ENCODE data around the gene SLCO3A1.

SLCO3A1 gene

GRCh38 chr15:92118162-92118935, 264.8 kb downstream of the SLCO3A1 start:
- ATAC-seq (ENCODE audit: insufficient read depth, low read depth), result no peak
- no peak overlapping the region for H3K27ac ChIP-seq (ENCODE audit: low read length)
- no peaks in the 10 kb centered on the region for H3K9me3 ChIP-seq (ENCODE audit: insufficient read depth, low read length, severe bottlenecking)
- no peaks in the 10 kb centered on the region for H3K79me2 ChIP-seq (ENCODE audit: insufficient read depth, low read length)
- no peak overlapping the region for H3K4me3 ChIP-seq (ENCODE audit: low read depth in 1 of 2, low read length in 2 of 2)
- H2AFZ ChIP-seq (ENCODE audit: low read depth, low read length), result no peak overlapping the region
- no peak overlapping the region for H3K4me2 ChIP-seq (ENCODE audit: insufficient read depth, low read length)
- TF ChIP-seq EZH2 (IDR thresholded peaks at IDR 0.05; ENCODE audit: borderline replicate concordance, low read depth, low read length, severe bottlenecking) (no peak), CTCF (IDR thresholded peaks at IDR 0.05; ENCODE audit: borderline replicate concordance, extremely low read depth, low read length, poor library complexity, severe bottlenecking) (no peak)
- no peaks in the 10 kb centered on the region for H3K36me3 ChIP-seq (ENCODE audit: insufficient read depth, low read length)
- H3K27me3 ChIP-seq (ENCODE audit: insufficient read depth, low read length, poor library complexity), result peaks cover 12% of the 10 kb centered on the region
- H3K4me1 ChIP-seq (ENCODE audit: insufficient read depth, low read length), result no peaks in the 10 kb centered on the region
- DNase-seq, result no peak
- H4K20me1 ChIP-seq (ENCODE audit: insufficient read depth, low read length), result no peaks in the 10 kb centered on the region
- H3K9ac ChIP-seq (ENCODE audit: low read depth, low read length), result no peak overlapping the region

GRCh38 chr15:92118936-92119325, 265.4 kb downstream of the SLCO3A1 start:
- Histone ChIP-seq H3K9me3 (ENCODE audit: insufficient read depth, low read length, severe bottlenecking) (no peaks in the 10 kb centered on the region), H3K27ac (ENCODE audit: low read length) (no peak overlapping the region), H3K4me1 (ENCODE audit: insufficient read depth, low read length) (no peaks in the 10 kb centered on the region), H3K36me3 (ENCODE audit: insufficient read depth, low read length) (no peaks in the 10 kb centered on the region), H3K4me3 (ENCODE audit: low read depth in 1 of 2, low read length in 2 of 2) (no peak overlapping the region), H3K4me2 (ENCODE audit: insufficient read depth, low read length) (no peak overlapping the region), H4K20me1 (ENCODE audit: insufficient read depth, low read length) (no peaks in the 10 kb centered on the region), H3K9ac (ENCODE audit: low read depth, low read length) (no peak overlapping the region), H3K27me3 (ENCODE audit: insufficient read depth, low read length, poor library complexity) (peaks cover 12% of the 10 kb centered on the region), H3K79me2 (ENCODE audit: insufficient read depth, low read length) (no peaks in the 10 kb centered on the region), H2AFZ (ENCODE audit: low read depth, low read length) (no peak overlapping the region)
- ATAC-seq (ENCODE audit: insufficient read depth, low read depth), result no peak
- DNase-seq, result no peak
- TF ChIP-seq CTCF (IDR thresholded peaks at IDR 0.05; ENCODE audit: borderline replicate concordance, extremely low read depth, low read length, poor library complexity, severe bottlenecking) (no peak), EZH2 (IDR thresholded peaks at IDR 0.05; ENCODE audit: borderline replicate concordance, low read depth, low read length, severe bottlenecking) (no peak)

- ATAC-seq (ENCODE audit: insufficient read depth, low read depth) (no peak), DNase-seq (no peak)
- no peaks in the 10 kb centered on the region for H3K4me1 ChIP-seq (ENCODE audit: insufficient read depth, low read length)
- H3K36me3 ChIP-seq (ENCODE audit: insufficient read depth, low read length), result no peaks in the 10 kb centered on the region
- TF ChIP-seq EZH2 (IDR thresholded peaks at IDR 0.05; ENCODE audit: borderline replicate concordance, low read depth, low read length, severe bottlenecking), result no peak
- TF ChIP-seq CTCF (IDR thresholded peaks at IDR 0.05; ENCODE audit: borderline replicate concordance, extremely low read depth, low read length, poor library complexity, severe bottlenecking), result no peak
- H4K20me1 ChIP-seq (ENCODE audit: insufficient read depth, low read length), result no peaks in the 10 kb centered on the region
- no peak overlapping the region for H3K27ac ChIP-seq (ENCODE audit: low read length)
- no peak overlapping the region for H3K4me2 ChIP-seq (ENCODE audit: insufficient read depth, low read length)
- H3K4me3 ChIP-seq (ENCODE audit: low read depth in 1 of 2, low read length in 2 of 2), result no peak overlapping the region
- H2AFZ ChIP-seq (ENCODE audit: low read depth, low read length), result no peak overlapping the region
- no peaks in the 10 kb centered on the region for H3K79me2 ChIP-seq (ENCODE audit: insufficient read depth, low read length)
- peaks cover 12% of the 10 kb centered on the region for H3K27me3 ChIP-seq (ENCODE audit: insufficient read depth, low read length, poor library complexity)
- H3K9ac ChIP-seq (ENCODE audit: low read depth, low read length), result no peak overlapping the region
- no peaks in the 10 kb centered on the region for H3K9me3 ChIP-seq (ENCODE audit: insufficient read depth, low read length, severe bottlenecking)
Measured at GRCh38 chr15:92120094-92120795, 266.7 kb downstream of the SLCO3A1 start.
